ENCODE measurements around the gene SLC1A2.

SLC1A2 gene

GRCh38 chr11:35376118-35376510 lies 43.2 kb downstream of the SLC1A2 start:
- no peak for DNase-seq (ENCODE audit: low read depth in 3 of 3)

DNA sequence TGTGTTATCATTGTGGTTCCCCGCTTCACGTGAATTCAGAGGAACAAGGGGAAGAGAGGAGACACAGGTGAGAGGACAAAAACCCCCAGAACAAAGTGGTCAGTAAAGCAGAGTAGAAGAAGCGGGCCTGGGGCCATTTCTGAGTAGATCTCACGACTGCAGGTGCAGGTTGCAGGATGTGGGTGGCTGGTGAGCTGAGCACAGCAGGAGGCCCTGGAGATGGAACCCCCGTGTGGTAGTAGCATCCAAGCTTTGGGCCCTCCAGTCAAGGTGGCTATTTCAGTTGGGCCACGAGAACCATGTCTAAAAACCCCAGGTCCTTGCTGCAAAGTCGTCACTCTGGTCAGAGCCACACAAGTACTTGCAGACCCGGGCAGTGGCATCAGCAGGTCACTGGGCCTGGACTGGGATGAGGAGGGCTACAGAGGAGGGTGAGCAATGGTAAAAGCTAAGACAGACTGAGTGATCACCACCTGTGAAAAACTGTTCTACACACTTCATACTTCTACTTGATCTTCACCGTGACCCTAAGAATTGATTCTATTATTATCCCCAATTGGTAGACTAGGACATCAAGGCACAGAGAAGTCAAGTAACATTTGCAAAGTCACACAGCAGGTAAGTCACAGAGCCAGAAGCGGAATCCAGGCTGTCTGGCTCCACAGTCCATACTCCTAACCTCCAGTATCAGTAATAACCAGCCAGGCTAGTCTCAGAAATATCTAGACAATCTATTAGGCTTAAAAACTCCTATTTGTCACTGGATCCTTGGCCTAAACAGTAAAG lies 43.8 kb downstream of the SLC1A2 start:
- no peak for DNase-seq (ENCODE audit: low read depth in 3 of 3)

DNA sequence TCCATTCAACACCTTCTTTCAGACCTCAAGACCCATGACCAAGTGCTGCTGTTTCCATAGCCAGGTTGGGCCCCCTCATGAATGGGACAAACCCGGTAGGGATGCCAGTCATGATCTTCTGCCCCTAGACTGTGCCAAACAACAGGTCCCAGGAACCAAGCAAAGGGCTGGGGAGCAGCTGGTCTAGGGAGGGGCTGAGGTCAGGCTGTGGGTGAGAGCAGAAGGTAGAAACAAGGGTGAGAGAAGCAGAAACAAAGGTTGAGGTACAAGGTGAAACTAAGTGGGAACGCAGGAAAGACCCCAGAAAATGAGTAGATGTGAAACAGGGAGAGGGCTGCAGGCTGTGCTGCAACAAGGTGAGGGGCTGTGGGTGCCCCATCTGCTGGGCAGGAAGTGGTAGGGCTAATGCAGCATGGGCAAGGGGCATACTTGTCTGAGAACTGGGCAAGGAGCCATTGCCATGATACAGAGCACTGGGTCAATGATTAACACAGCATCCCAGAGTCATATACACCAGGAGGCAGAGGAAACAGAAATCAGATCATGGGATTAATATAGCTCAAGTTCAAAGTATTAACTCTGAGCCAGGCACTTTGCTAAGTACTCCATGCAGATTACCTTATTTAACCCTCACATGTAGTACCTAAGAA lies 45.9 kb downstream of the SLC1A2 start:
- no peak for DNase-seq (ENCODE audit: low read depth in 3 of 3)

DNA sequence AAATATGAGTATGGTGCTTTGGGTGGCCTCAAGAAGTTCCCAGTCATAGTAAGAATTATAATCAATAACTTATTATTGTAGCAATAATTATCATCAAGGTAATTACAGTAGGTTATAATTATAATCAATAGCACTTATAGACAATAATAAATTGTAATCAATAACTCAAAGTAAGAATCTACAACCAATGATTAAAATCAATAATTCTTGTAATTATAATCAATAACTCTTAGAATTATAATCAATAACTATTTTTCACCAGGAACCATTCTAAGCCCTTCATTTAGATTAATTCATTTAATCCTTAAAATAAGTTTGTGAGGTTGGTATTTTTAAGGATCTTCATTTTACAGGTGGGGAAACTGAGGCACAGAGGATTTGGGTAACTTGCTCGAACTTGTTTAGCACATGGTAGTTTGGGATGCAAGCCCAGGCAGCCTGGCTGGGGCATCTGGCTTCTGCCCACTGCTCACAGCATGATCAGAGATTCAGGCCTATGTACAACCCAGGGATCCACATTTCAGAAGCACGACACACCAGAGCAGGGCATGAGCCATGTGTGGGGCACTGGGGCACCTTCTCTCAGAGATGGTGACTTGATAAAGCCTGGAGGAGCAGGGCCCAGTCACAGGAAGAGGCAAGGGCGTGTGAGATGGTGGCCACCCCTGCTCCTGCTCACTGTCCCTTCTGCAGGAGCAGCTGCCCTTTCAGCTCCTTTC lies 46.6 kb downstream of the SLC1A2 start:
- no peak for DNase-seq (ENCODE audit: low read depth in 3 of 3)

- DNase-seq (ENCODE audit: low read depth in 3 of 3) = no peak
These were observed 51.9 kb downstream of the SLC1A2 start for GRCh38 chr11:35367491-35367890.

DNA sequence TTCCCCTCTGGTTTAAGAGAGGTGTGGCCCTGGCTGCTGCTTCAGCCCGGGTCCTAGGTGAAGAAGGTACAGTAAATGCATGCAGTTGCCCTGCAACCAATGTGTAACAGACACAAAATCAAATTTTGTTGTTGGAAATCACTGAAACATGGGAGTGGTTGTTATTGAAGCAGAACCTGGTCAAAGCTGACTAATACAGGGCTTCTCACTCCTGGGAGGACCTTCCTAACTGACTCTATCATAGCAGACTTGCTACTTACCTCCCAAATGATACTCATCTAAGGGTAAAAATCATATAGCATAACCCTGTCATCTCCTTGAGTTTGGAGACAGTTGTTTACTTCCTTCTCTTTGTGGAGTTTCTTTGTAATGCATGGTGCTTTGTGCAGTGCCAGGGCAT lies 52.6 kb downstream of the SLC1A2 start:
- no peak for DNase-seq (ENCODE audit: low read depth in 3 of 3)

GRCh38 chr11:35365961-35366360 lies 53.4 kb downstream of the SLC1A2 start:
- no peak for DNase-seq (ENCODE audit: low read depth in 3 of 3)

- DNase-seq (ENCODE audit: low read depth in 3 of 3) = no peak
These were observed 54.0 kb downstream of the SLC1A2 start for GRCh38 chr11:35365395-35365794.

GRCh38 chr11:35363854-35364780 lies 55.2 kb downstream of the SLC1A2 start:
- no peak for DNase-seq (ENCODE audit: low read depth in 3 of 3)

- no peak for DNase-seq (ENCODE audit: low read depth in 3 of 3)
These were observed 56.0 kb downstream of the SLC1A2 start for GRCh38 chr11:35363246-35363801.

DNA sequence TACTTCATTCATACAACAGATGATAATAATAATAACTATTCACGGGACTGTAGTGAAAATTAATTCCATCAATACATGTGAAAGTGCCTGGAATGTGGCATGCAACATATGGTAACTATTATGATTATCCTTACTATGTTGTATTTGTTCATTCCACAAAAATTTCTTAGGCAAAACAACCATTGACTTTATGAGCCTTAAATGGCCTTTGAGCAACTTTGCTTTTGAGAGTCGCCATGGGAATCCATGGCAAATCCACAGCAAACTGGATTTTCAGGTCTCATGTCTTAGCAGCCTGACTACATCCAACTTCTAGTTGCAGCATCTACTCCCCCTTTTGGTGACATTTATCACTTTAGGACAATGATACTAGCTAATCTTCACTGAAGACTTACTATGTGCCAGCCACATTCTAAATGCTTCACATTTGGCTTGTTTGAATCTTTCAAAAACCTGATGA lies 56.8 kb downstream of the SLC1A2 start:
- no peak for DNase-seq (ENCODE audit: low read depth in 3 of 3)

GRCh38 chr11:35360055-35360530 lies 59.3 kb downstream of the SLC1A2 start:
- no peak for DNase-seq (ENCODE audit: low read depth in 3 of 3)

DNA sequence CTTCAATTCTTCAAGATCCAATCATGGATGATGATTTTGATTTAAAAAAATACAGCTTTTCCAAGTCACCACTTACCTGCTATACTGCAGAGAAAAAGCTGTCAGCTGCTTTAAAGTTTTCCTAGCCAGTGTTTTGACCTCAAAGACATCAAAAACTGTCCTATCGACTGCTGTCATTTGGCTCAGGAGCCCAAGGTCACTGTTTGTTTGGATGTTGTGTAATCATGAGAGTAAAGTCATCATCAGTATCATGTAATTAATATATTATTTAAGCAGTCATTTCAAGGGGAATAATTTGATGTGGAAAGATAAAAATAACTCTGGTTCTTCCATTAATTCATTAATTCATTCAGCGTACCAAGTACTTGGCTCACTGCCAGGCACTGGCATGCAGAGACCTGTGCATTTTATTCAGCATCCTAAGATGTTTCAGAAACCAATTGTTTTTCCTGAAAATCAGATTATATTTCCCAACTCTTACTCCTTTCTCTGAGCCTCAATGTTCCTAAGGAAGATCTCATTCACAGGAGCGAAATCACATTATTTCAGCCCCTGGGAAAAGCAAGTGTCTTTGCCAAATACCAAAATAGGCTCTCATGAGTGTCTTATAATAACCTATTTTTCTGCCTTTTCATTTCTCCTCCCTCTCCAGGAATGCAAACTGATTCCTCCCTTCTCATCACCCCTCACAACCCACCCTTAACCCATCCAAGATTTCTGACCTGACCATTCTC lies 59.9 kb downstream of the SLC1A2 start:
- no peak for DNase-seq (ENCODE audit: low read depth in 3 of 3)

- no peak for DNase-seq (ENCODE audit: low read depth in 3 of 3)
These were observed 61.0 kb downstream of the SLC1A2 start for GRCh38 chr11:35358391-35358790.

GRCh38 chr11:35357923-35358322 lies 61.4 kb downstream of the SLC1A2 start:
- DNase-seq (ENCODE audit: low read depth in 3 of 3) = no peak

DNA sequence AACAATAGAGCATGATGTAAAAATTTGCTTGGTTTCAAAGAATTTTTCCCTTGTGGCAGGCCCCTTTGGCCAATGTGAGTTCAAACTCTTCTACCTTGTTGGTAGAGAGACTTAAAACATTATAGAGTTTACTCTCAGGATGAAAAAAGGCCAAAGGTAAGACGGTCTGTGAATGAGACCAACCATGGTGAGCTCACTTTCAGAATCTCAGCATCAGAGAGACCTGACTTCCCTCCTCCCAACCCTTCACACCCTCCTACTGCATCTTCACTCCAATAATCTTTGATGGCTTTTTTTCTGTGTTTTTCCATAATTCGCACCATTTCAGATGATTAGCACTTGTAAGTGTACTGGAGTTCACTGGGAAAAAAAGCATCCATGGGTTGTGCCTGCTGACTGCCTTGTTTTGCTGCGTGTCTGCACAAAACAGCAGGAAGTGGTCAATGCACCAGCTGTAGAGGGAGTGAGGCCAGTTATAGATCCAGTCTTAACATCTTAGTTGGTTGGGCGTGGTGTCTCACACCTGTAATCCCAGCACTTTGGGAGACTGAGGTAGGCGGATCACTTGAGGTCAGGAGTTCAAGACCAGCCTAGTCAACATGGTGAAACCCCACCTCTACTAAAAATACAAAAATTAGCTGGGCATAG lies 64.1 kb downstream of the SLC1A2 start:
- no peak for DNase-seq (ENCODE audit: low read depth in 3 of 3)

- DNase-seq (ENCODE audit: low read depth in 3 of 3) = no peak
These were observed 64.7 kb downstream of the SLC1A2 start for GRCh38 chr11:35354644-35355043.

GRCh38 chr11:35352077-35352888 lies 67.1 kb downstream of the SLC1A2 start:
- DNase-seq (ENCODE audit: low read depth in 3 of 3) = no peak

DNA sequence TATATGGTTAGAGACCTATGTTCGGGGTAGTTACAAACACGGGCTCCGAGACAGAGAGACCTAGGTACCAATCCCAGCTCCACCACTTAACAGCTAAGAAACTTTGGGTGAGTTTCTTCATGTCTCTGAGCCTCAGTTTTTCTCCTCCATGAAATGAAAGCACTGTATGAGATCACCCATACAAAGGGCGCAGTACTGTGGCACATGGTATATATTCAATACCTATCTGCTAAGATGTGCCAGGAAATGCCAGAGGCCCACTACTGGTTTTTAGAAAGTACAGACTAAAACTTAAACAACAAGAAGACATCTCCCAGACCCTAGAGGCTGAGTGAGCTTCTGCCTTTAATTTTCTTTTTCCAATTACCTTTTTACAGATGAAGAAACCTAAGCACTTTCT lies 69.5 kb downstream of the SLC1A2 start:
- DNase-seq (ENCODE audit: low read depth in 3 of 3) = no peak

All from stimulated activated CD4-positive, alpha-beta T cell treated with anti-CD3 and anti-CD28 coated beads, TNF-alpha, amount 100 ng/mL, for 48 hours (primary cell).